Measurements from ENCODE around the gene GRWD1. TPM values are rescaled to one million over a fixed set of nuclear protein-coding genes. Genes with fewer than 3 reads are reported as not detected.

GRWD1 gene
- total RNA-seq, 2 donors from 2014 or later: 17.5 to 38.3 TPM

- H3K9me3 ChIP-seq: no peaks in the 10 kb centered on the region
- no peak for ATAC-seq (ENCODE audit: insufficient number of reproducible peaks, low FRiP score, low read depth)
- H3K36me3 ChIP-seq: peaks cover 2% of the 10 kb centered on the region
- peaks cover 3% of the 10 kb centered on the region for H3K27me3 ChIP-seq (replicated peaks; ENCODE audit: insufficient read depth)
- H3K4me3 ChIP-seq: peak overlapping the region; percentile 67
- H3K27ac ChIP-seq: no peak overlapping the region
- no peak for TF ChIP-seq CTCF (IDR thresholded peaks at IDR 0.05)
- DNase-seq (ENCODE audit: low spot score): no peak
- H3K4me1 ChIP-seq (ENCODE audit: control insufficient read depth in 1 of 2, low read depth in 2 of 2): peaks cover 17 to 22% of the 10 kb centered on the region in 2 donors
Measured at GRCh38 chr19:48443256-48443655, 2.5 kb upstream of the GRWD1 start.

GRCh38 chr19:48443731-48444128 is 2.1 kb upstream of the GRWD1 start:
- no peak for DNase-seq (ENCODE audit: low spot score)
- Histone ChIP-seq H3K36me3 (peaks cover 3% of the 10 kb centered on the region), H3K9me3 (no peaks in the 10 kb centered on the region), H3K4me3 (peak overlapping the region; percentile 79), H3K4me1 (ENCODE audit: control insufficient read depth in 1 of 2, low read depth in 2 of 2) (peaks cover 17 to 22% of the 10 kb centered on the region in 2 donors), H3K27ac (no peak overlapping the region), H3K27me3 (replicated peaks; ENCODE audit: insufficient read depth) (peaks cover 3% of the 10 kb centered on the region)
- ATAC-seq (ENCODE audit: insufficient number of reproducible peaks, low FRiP score, low read depth): no peak
- no peak for TF ChIP-seq CTCF (IDR thresholded peaks at IDR 0.05)

- peaks cover 3% of the 10 kb centered on the region for H3K36me3 ChIP-seq
- no peak for ATAC-seq (ENCODE audit: insufficient number of reproducible peaks, low FRiP score, low read depth)
- peaks cover 3% of the 10 kb centered on the region for H3K27me3 ChIP-seq (replicated peaks; ENCODE audit: insufficient read depth)
- DNase-seq (ENCODE audit: low spot score): no peak
- peak overlapping the region; percentile 71 to 77 for H3K27ac ChIP-seq
- H3K4me3 ChIP-seq: peak overlapping the region; percentile 79
- peaks cover 17 to 22% of the 10 kb centered on the region in 2 donors for H3K4me1 ChIP-seq (ENCODE audit: control insufficient read depth in 1 of 2, low read depth in 2 of 2)
- H3K9me3 ChIP-seq: no peaks in the 10 kb centered on the region
- TF ChIP-seq CTCF (IDR thresholded peaks at IDR 0.05): no peak
Measured at GRCh38 chr19:48444129-48444935, 1.5 kb upstream of the GRWD1 start.

- TF ChIP-seq CTCF (IDR thresholded peaks at IDR 0.05): no peak
- H3K9me3 ChIP-seq: no peaks in the 10 kb centered on the region
- H3K4me1 ChIP-seq (ENCODE audit: control insufficient read depth in 1 of 2, low read depth in 2 of 2): peaks cover 17 to 22% of the 10 kb centered on the region in 2 donors
- no peak for DNase-seq (ENCODE audit: low spot score)
- no peak for ATAC-seq (ENCODE audit: insufficient number of reproducible peaks, low FRiP score, low read depth)
- H3K27ac ChIP-seq: peak overlapping the region; percentile 71 to 77
- H3K27me3 ChIP-seq (replicated peaks; ENCODE audit: insufficient read depth): peaks cover 3% of the 10 kb centered on the region
- peak overlapping the region; percentile 79 for H3K4me3 ChIP-seq
- H3K36me3 ChIP-seq: peaks cover 7% of the 10 kb centered on the region
Measured at GRCh38 chr19:48444936-48445200, 915 bp upstream of the GRWD1 start.

GRCh38 chr19:48445256-48445605 is 552 bp upstream of the GRWD1 start:
- DNase-seq (ENCODE audit: low spot score) (no peak), ATAC-seq (ENCODE audit: insufficient number of reproducible peaks, low FRiP score, low read depth) (peak; percentile 44)
- peaks cover 17 to 22% of the 10 kb centered on the region in 2 donors for H3K4me1 ChIP-seq (ENCODE audit: control insufficient read depth in 1 of 2, low read depth in 2 of 2)
- H3K27me3 ChIP-seq (replicated peaks; ENCODE audit: insufficient read depth): peaks cover 3% of the 10 kb centered on the region
- H3K4me3 ChIP-seq: peak overlapping the region; percentile 79
- H3K9me3 ChIP-seq: no peaks in the 10 kb centered on the region
- peaks cover 8% of the 10 kb centered on the region for H3K36me3 ChIP-seq
- H3K27ac ChIP-seq: peak overlapping the region; percentile 71 to 77
- peak; percentile 66 for TF ChIP-seq CTCF (IDR thresholded peaks at IDR 0.05)
